ENCODE data around the gene ADGRB3. TPM values are rescaled to one million over a fixed set of nuclear protein-coding genes. Genes with fewer than 3 reads are reported as not detected.

The ADGRB3 gene
- total RNA-seq, 1 donor from 2014 or later = 2.7 TPM

GRCh38 chr6:68730291-68731054, 95.4 kb downstream of the ADGRB3 start:
- Histone ChIP-seq H3K4me3 (no peak overlapping the region), H3K4me1 (no peaks in the 10 kb centered on the region), H3K27me3 (no peaks in the 10 kb centered on the region), H3K27ac (no peak overlapping the region), H3K9me3 (no peaks in the 10 kb centered on the region), H3K36me3 (no peaks in the 10 kb centered on the region)
- intact Hi-C loops (cut with DNase I) = no loop called here
- TF ChIP-seq CTCF (IDR thresholded peaks at IDR 0.05) = no peak
- DNase-seq (ENCODE audit: extremely low spot score in 2 of 2) = no peak

GRCh38 chr6:68732423-68732822, 97.3 kb downstream of the ADGRB3 start:
- no peaks in the 10 kb centered on the region for H3K36me3 ChIP-seq
- H3K4me1 ChIP-seq = no peaks in the 10 kb centered on the region
- H3K27ac ChIP-seq = no peak overlapping the region
- H3K27me3 ChIP-seq = no peaks in the 10 kb centered on the region
- TF ChIP-seq POLR2A (IDR thresholded peaks at IDR 0.05) (no peak), CTCF (IDR thresholded peaks at IDR 0.05) (no peak), POLR2AphosphoS5 (IDR thresholded peaks at IDR 0.05; ENCODE audit: insufficient read depth in 1 of 2, low read depth in 1 of 2) (no peak)
- intact Hi-C loops (cut with DNase I) = no loop called here
- no peak overlapping the region for H3K4me3 ChIP-seq
- no peak for DNase-seq (ENCODE audit: extremely low spot score in 2 of 2)
- no peaks in the 10 kb centered on the region for H3K9me3 ChIP-seq

DNA sequence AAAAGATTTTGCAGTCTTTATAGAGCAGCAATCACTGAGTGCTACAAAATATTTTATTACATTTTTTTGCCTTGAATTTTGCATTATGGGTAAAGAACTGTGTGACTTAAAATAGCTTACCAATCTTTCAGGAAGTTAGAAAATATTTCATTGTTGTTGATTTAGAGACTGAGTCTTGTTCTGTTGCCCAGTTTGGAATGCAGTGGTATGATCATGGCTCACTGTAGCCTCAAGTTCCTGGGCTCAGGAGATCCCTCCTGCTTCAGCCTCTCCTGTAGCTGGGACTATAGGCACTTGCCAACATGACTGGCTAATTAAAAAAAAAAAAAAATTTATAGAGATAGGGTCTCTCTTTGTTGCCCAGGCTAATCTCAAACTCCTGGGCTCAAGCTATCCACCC, 100.8 kb downstream of the ADGRB3 start:
- no peak overlapping the region for H3K27ac ChIP-seq
- no peaks in the 10 kb centered on the region for H3K36me3 ChIP-seq
- H3K4me3 ChIP-seq = no peak overlapping the region
- no peak for DNase-seq (ENCODE audit: extremely low spot score in 2 of 2)
- TF ChIP-seq POLR2A (IDR thresholded peaks at IDR 0.05) (no peak), POLR2AphosphoS5 (IDR thresholded peaks at IDR 0.05; ENCODE audit: insufficient read depth in 1 of 2, low read depth in 1 of 2) (no peak), CTCF (IDR thresholded peaks at IDR 0.05) (no peak)
- no peaks in the 10 kb centered on the region for H3K9me3 ChIP-seq
- intact Hi-C loops (cut with DNase I) = no loop called here
- no peaks in the 10 kb centered on the region for H3K27me3 ChIP-seq
- H3K4me1 ChIP-seq = no peaks in the 10 kb centered on the region

DNA sequence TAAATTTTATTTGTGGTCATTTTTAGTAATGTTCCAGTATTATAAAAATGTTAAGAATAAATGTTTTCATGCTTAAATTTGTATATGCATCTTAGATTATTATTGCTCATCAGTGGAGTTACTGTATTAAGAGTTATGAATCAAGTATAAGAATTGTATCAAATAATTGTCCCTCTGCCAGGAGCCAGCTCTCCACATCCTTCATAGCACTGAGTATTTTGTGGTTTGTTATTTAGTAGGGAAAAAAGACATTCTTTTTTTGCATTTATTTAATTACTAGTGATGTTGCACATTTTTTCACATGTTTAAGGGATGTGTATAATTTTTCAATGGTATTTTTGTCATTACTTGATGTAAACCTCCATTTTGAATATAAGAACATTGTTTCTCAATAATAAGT, 102.0 kb downstream of the ADGRB3 start:
- no peaks in the 10 kb centered on the region for H3K4me1 ChIP-seq
- DNase-seq (ENCODE audit: extremely low spot score in 2 of 2) = no peak
- H3K4me3 ChIP-seq = no peak overlapping the region
- no peaks in the 10 kb centered on the region for H3K36me3 ChIP-seq
- H3K9me3 ChIP-seq = no peaks in the 10 kb centered on the region
- TF ChIP-seq CTCF (IDR thresholded peaks at IDR 0.05) (no peak), POLR2AphosphoS5 (IDR thresholded peaks at IDR 0.05; ENCODE audit: insufficient read depth in 1 of 2, low read depth in 1 of 2) (no peak), POLR2A (IDR thresholded peaks at IDR 0.05) (no peak)
- H3K27me3 ChIP-seq = no peaks in the 10 kb centered on the region
- H3K27ac ChIP-seq = no peak overlapping the region
- intact Hi-C loops (cut with DNase I) = no loop called here

DNA sequence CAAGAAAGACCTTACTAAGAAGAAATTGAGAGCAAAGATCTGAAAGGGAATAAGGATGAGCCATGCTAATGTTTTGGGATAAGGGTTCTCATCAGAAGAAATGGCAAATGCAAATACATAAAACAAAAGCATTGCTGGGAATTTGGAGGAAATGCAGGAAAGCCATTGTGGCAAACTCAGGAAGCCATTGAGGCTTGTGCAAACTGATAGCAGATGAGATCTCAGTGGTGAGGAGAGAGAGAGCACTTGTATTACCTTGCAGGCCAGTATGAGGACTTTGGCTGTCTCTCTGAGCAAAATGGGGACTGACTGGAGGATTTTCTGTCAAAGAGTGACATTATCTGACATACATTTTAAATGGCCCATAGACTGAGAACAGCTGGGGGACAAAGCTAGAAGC, 103.0 kb downstream of the ADGRB3 start:
- Histone ChIP-seq H3K27ac (no peak overlapping the region), H3K27me3 (no peaks in the 10 kb centered on the region), H3K9me3 (no peaks in the 10 kb centered on the region), H3K4me1 (no peaks in the 10 kb centered on the region), H3K36me3 (no peaks in the 10 kb centered on the region), H3K4me3 (no peak overlapping the region)
- no peak for DNase-seq (ENCODE audit: extremely low spot score in 2 of 2)
- intact Hi-C loops (cut with DNase I) = no loop called here
- TF ChIP-seq CTCF (IDR thresholded peaks at IDR 0.05) (no peak), POLR2AphosphoS5 (IDR thresholded peaks at IDR 0.05; ENCODE audit: insufficient read depth in 1 of 2, low read depth in 1 of 2) (no peak), POLR2A (IDR thresholded peaks at IDR 0.05) (no peak)
